Upper lobe of right lung (tissue), 1 donor: Measurements from ENCODE around the gene CELF5. TPM values are rescaled to one million over a fixed set of nuclear protein-coding genes. Genes with fewer than 3 reads are reported as not detected.

Source experiments
- ATAC-seq: fragments of 200-7000 bp; cut with Tn5 transposase; one replicate; pipeline ENCODE4 v1.9.1; 2020; ENCODE audit warnings: mild to moderate bottlenecking, moderate library complexity
- DNase-seq: peaks from one replicate; pipeline ENCODE4 v3.0.0-alpha.2; 2020
- H3K27ac ChIP-seq: fragments of 200-600 bp; one replicate; pipeline ENCODE4 v1.8.0; 2022
- H3K27me3 ChIP-seq: fragments of 200-600 bp; one replicate; pipeline ENCODE4 v1.8.0; 2022; ENCODE audit warnings: mild to moderate bottlenecking
- H3K36me3 ChIP-seq: fragments of 200-600 bp; one replicate; pipeline ENCODE4 v1.8.0; 2022
- H3K4me1 ChIP-seq: fragments of 200-600 bp; one replicate; pipeline ENCODE4 v1.8.0; 2022
- H3K4me3 ChIP-seq: fragments of 200-600 bp; one replicate; pipeline ENCODE4 v1.8.0; 2022; ENCODE audit warnings: mild to moderate bottlenecking
- H3K9me3 ChIP-seq: fragments of 200-600 bp; one replicate; pipeline ENCODE4 v1.8.0; 2022
- CTCF ChIP-seq: fragments of 200-600 bp; IDR thresholded peaks from one replicate; pipeline ENCODE4 v1.8.0; 2022; ENCODE audit warnings: antibody characterized with exemption
- intact Hi-C: fragments of 100-400 bp; cut with DNase I; formaldehyde crosslinking; loops from one replicate; pipeline ENCODE4 v1.11.0; 2022
- total RNA-seq: library from RNA; stranded (reverse); fragmentation: NEBNext Ultra II Directional; extraction: Animal tissue kit (Norgen Biotek cat#: 25700); gene quantifications from one replicate; pipeline ENCODE4 v1.2.1, GENCODE V29; 2021
- donor health status: DM: no; HTN: yes; CAD: no; lungs with severe emphysema.

Gene CELF5
- total RNA-seq, 1 donor from 2014 or later: not detected

DNA sequence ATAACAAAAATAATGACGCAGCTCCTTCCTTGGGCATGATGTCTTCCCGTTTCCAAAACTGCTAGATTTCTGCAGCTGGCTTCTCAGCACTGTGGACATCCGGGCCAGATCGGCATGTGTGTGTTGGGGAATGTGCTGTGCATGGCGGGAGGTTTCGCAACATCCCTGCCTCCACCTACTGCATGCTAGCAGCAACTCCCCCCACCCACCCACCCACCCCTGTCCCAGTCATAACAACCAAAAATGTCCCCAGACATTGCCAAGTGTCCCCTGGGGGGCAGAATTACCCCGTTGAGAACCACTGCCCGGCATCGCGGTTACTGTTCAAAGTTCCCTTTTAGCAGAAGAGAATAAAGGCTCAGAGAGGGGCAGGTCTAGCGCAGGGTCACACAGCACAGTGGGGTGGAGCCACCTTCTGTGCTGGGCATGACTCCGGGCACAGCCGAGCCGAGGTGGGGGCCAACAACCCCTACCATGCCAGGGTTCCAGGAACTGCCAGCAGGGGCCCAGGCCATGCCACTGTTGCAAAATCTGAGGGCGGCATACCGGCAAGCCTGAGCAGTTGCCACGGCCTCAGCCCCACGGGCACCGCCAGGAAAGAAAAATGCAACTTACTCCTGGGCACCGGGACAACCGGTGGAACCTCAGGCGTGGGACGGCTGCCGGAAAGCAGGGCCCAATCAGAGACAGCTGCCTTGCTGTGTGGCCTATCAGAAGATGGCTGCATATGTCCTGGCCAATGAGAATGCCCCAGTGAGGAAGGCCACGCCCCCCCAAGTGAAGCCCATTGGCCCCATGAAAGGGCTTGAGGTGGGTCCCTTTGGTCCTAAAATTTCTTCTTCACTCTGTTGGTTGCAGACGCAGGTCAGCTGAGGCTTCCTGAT lies 119.4 kb downstream of the CELF5 start:
- no peaks in the 10 kb centered on the region for H3K9me3 ChIP-seq
- peak overlapping the region; percentile 86 for H3K27ac ChIP-seq
- H3K27me3 ChIP-seq: no peaks in the 10 kb centered on the region
- intact Hi-C loops: no loop called here
- DNase-seq (peak; percentile 92), ATAC-seq (peak; percentile 95)
- no peaks in the 10 kb centered on the region for H3K36me3 ChIP-seq
- peaks cover 30% of the 10 kb centered on the region for H3K4me1 ChIP-seq
- H3K4me3 ChIP-seq: peak overlapping the region; percentile 50
- peak; percentile 26 for TF ChIP-seq CTCF

- Histone ChIP-seq H3K27me3 (no peaks in the 10 kb centered on the region), H3K9me3 (no peaks in the 10 kb centered on the region), H3K36me3 (no peaks in the 10 kb centered on the region), H3K4me1 (peaks cover 29% of the 10 kb centered on the region), H3K27ac (peak overlapping the region; percentile 19), H3K4me3 (no peak overlapping the region)
- no peak for TF ChIP-seq CTCF
- ATAC-seq: no peak
- intact Hi-C loops: no loop called here
- DNase-seq: no peak
These were observed 120.4 kb downstream of the CELF5 start for GRCh38 chr19:3344608-3345598.

DNA sequence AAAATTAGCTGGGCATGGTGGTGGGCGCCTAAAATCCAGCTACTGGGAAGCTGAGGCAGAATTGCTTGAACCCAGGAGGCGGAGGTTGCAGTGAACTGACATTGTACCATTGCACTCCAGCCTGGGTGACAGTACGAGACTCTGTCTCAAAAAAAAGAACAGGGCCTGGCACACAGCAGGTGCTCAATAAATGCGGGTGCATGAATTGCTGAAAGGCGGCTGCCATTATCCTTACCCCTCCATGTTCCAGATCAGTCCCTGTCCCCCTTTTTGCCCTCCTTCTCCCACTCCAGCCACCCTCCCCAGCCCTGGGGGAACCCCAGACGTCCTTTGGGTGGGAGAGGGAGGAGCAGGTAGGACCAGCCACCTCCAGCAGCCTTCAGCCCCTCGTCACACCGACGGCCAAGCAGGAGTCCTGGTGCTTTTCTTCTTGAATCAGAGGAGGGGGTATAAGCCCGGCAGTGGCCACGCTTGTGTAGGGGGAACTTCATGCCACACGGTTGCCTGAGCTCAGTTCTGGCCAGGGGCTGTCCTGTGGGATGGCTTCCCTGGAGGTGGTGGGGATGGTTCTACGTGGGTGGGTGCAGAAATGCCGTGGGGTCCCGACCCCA lies 121.5 kb downstream of the CELF5 start:
- Histone ChIP-seq H3K36me3 (no peaks in the 10 kb centered on the region), H3K4me3 (no peak overlapping the region), H3K27ac (peak overlapping the region; percentile 61), H3K27me3 (no peaks in the 10 kb centered on the region), H3K4me1 (peaks cover 29% of the 10 kb centered on the region), H3K9me3 (no peaks in the 10 kb centered on the region)
- no peak for DNase-seq
- intact Hi-C loops: no loop called here
- ATAC-seq: no peak
- no peak for TF ChIP-seq CTCF

Other genes with a start within 250 kb of the CELF5 start
- gene TLE6, start 247.1 kb upstream of the CELF5 start, total RNA-seq: 6.7 TPM
- gene TLE2, start 195.4 kb upstream of the CELF5 start, total RNA-seq: 58.6 TPM
- gene TLE5, start 162.2 kb upstream of the CELF5 start, total RNA-seq: 458 TPM
- gene GNA11, start 130.3 kb upstream of the CELF5 start, total RNA-seq: 66.3 TPM
- gene GNA15, start 88.6 kb upstream of the CELF5 start, total RNA-seq: 18.6 TPM
- 22.3 TPM for gene S1PR4, start 45.9 kb upstream of the CELF5 start, total RNA-seq
- 71.4 TPM for gene NCLN, start 38.7 kb upstream of the CELF5 start, total RNA-seq
- gene NFIC, start 141.9 kb downstream of the CELF5 start, total RNA-seq: 150 TPM